DLD1 (cell line): Measurements from ENCODE around the gene EDRF1.

ENCODE experiments used
- in situ Hi-C: cut with HindIII; loops from 2 replicates; pipeline ENCODE4 v1.10.0; 2017; ENCODE audit warnings: low sequenced_read_pairs

EDRF1 gene

DNA sequence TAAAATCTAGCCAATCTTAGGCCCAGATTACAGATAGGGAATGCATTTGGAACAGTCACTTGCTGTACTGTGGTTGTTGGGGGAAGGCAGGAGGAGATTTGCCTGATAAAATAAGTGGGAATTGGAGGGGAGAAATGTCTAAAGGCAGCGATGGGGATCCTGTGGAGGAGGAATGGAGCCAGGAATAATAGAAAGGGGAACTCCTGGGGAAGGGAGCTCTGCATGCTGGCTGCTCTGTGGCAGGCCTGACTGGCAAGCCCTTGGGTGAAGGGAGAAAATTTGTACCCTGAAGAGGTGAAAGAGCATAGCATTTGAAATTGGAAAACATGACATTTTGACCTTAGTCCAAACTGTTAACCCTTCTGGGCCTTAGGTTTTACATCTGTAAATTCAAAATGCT is 42.5 kb downstream of the EDRF1 start:
- in situ Hi-C loops, result no loop called here

DNA sequence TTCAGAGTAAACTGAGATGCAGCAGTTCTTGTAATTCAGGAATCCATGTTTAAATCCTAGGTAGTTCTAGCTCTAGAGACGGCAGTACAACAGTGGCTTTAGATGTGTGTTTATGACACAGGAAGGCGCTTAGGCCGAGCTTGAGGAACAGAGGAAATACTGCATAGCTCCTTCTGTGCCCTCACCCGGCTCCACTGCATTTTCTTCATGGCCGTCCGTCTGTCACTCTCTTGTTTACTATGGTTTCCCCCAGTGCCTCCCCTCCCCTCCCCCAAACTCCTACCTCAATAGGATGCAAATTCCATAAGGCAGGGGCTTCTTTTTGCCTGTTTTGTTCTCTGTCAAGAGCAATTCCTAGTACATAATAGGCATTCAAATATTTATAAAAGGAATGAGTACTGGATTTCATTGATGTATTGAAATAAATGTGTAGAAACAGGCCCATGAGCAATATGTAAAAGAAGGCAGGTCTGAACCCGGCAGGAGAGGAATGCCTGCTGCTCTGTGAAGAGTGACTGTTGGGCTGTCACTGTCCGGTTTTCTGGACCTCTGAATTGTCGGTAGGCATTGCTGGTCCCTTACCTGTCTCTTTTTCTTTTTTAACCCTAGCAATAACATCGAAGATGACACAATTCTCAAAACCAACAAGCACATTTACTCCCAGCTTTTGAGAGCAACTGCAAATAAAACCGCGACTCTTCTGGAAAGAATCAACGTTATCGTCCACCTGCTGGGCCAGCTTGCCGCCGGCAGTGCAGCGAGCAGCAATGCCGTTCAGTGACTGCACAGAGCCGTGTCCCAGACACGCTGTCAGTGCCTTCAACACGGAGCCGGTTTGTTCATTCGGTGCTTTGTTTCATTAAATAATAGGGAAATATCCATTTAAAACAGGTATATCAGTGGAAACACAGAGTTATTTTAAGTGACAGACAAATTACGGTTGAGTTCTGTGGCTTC is 43.5 kb downstream of the EDRF1 start:
- in situ Hi-C loops, result no loop called here

DNA sequence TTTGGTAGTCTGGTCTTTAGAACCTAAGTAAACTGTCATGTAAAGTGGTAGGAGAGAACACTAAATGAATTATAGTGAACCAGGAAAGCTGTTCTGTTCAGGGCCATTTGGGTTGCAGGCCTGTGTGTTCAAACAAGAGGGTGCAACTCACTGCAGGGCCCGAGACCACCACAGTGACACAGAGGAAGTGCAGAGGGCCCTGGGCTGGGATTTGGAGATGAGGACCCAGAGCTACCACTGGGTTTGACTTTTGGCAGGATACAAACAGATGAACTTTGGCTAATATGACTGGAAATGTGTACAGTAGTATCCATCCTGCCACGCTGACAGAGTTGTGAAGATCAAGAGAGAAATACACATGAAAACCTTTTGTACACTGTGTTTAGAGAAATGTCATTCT is 46.3 kb downstream of the EDRF1 start:
- in situ Hi-C loops, result no loop called here

DNA sequence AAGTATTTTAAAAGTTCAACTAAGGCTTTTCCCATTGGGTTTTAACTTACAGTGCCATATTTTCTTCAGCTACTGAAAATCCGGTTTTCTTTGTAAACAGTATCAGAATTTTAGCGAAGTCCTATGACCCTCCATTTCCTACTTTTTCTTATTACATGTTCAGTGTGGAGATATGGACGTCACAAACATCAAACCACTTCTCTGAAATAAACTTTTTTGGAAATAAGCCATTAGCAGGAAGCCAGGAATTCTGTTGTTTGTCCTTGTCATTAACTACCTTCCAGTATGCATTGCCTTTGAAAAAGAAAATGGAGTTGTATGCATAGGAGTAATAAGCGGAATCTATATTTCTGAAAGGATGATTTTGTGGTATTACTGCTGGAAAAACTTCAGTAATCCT is 47.0 kb downstream of the EDRF1 start:
- in situ Hi-C loops, result no loop called here

DNA sequence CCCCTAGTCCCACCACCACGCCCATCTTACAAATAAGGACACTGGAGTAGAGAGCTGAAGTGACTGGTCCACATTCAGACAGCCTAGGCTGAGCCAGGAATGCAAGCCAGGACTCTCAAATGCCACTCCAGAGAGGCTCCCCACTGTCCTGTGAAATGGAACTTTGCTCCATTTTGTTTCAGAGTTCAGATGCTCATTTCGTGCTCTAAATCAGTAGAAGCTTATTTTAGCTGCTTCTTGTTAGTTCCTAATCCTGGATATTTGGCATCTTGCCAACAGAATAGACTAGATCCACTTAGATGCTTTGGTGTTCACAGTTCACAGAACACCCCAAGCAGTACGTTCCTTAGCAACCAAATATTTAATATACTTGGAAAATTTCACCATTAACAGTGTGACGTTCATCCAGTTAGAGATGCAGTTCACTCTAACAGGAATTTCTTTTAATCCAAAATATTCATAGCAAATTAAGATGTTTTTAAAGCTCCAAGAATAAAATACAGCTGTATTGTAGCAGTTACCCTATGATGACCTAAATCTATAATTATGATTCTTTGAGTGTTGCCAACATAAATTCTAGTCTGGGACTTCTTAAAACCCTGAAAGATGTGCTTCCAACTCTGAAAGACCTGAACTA is 48.8 kb downstream of the EDRF1 start:
- in situ Hi-C loops, result no loop called here

DNA sequence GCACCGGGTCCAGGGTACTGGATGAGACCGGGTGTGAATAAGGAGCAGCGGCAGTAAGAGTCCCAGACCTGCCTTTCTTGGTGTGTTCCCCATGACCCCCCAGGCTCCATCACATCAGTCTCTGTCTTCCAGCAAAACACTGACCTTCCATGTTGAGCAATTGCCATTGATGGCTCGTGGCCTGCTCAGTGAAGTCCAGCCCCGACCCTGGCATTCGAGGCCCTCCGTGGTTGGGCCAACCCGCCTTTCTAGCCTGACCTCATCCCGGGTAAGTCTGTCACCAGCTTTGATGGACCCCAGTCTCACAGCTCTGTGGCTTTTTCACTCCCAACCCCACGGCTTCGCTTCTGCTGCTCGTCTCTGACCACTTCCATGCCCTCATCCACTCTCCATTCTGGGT is 49.7 kb downstream of the EDRF1 start:
- in situ Hi-C loops, result no loop called here

DNA sequence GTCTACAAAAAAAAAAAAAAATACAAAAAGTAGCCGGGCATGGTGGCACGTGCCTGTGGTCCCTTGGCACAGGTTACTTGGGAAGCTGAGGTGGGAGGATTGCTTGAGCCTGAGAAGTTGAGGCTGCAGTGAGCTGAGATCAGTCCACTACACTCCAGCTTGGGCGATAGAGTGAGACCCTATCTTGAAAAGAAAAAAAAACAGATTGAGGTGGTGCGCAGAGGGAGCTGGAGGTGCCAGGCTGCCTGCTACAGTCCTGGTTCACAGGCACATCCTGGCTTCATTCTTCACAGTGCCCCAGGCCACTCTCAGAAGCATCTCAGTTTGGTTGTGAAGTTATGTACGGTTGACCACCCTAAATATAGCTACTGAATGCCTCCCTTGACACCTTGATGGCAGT is 51.3 kb downstream of the EDRF1 start:
- in situ Hi-C loops, result no loop called here

DNA sequence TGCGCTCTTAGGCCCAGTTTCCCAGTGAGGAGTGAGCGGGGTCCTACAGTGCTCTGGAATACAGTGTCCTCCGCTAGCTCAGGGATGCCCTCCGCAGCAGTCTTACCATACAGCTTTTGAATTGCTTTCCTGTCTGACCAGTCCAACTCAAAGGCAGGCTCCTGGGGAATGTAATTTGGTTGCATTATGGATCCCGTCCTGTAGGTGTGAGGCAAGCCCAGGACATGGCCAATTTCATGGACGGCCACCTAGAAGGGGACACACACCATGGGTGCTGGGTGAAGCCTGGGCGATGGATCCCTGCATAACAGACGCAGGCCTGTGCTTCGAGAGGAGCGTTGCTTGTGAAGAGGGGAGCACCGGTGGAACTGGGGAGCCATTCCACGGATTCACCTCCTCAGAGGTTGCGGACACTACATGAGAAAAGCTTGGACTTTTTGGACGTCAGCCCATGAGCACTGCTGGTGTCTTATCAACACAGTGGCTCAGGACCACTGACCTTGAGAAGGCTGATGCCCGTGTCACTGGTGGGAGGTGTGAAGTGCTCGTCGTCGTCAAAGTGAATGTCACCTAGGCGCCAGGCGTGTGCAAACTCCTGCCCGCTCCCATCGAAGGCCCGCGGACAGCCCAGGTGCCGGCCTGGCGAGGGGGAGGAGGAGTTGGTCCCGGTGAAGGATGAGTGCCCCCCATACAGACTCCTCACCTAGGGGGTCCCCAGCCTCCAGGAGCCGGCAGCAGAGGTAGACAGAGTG is 52.8 kb downstream of the EDRF1 start:
- in situ Hi-C loops, result no loop called here

DNA sequence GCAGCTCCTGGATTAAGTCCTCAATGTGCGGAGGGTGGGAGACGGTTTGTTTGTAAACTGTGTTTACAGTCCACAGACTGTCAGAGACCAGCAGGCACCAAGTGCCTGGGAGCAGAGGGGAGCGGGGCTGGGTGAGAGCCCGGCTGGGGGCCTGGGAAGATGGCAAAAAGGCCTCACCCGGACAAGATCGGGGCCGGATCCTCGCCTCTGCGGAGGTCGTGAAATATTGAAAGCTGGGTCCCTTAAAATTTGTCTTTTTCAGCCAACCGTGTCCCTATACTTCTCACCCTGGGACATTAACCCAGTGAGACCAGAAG is 53.3 kb downstream of the EDRF1 start:
- in situ Hi-C loops, result no loop called here

DNA sequence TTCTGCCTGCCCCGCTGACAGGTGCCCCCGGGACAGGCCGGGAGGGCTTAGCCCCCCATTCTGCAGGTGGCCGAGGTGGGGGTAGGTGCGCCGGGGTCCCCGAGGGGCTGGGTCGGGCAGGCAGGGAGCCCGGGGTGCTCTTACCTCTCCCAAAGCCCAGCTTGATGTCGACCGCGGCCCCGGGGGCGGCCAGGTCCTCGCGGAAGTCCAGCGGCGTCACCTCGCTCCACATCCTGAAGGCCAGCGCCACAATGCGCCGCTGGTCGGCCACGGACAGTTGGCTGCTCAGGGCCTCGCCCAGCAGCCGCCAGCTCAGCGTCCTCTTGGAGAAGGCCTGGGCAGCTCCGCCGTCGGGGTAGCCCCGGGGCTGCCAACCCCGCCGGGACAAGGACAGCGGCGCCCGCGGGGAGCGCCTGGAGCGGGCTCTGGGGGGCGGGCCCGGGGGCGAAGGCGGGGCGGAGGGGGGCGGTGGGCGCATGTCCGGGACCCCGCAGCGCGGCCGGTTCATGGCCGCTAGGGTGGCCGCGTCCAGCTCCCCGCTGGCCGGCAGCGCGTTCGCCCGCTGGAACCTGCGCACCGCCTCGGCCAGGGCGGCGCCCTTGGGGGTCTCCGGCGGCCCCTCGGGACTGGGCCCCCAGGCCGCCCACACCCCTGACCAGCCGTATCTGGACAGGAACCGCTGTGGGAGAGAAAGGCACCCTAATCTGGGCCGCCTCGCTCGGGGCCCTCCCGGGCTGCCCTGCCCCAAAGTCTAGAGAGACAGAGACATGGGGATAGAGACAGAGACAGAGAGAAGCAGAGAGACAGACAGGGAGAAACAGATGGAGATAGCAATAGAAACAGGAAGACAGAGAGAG is 54.4 kb downstream of the EDRF1 start:
- in situ Hi-C loops, result no loop called here

DNA sequence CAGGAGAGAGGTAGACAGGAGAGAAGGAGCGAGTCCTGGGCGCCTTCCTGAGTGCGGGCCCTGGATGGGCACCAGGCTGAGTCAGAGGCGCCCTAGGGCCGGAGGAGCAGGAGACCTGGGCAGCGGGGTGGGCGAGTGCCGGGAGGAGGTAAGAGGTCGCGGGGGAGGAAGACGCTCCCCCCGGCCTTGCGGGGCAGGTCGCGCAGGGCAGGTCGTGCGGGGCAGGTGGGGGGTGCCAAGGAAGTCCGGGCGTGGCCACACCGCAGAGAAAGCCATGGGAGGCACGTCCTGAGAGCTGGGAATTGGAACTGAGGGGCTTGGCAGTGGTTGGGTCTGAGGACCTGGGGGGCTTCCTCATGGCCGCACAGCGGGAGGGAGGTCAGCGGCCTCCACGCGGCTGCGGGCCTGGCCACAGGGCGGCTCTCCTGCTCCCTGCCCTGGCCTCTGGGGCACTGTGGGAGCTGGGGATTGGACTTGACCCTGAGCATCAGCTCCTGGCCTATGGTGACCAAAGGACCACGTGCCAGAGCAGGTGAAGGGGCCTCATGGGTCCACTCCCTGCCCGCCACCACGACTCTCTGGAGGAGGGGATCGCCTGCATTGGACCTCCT is 55.2 kb downstream of the EDRF1 start:
- in situ Hi-C loops, result no loop called here

DNA sequence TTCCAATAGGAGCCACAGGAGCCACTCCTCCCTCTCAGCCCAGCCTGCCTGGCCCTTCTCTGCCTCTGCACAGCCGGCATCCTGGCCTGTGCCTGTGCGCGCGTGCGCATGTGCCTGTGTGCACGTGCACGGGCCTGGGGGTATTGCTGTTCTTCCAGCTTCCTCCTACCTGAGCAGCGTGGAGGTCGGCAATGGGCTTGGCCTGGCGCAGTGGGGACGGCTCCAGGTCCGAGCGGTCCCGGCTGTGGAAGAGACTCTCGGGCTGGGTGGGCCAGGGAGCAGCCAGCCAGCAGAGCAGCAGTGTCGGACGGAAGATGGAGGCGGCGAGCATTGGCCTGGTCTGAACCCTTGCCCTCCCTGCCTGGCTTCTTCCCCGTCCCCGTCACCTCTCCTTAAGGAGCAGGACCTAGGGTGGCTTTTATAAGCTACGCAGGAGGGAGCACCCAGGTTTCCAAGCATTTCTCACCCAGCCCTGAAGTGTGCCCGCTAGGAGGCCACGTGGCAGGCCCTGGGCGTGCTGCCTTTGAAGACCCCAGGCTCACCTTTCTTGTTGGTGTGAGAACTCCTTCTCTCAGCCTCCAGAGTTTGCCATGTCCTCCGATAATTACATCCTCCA is 56.1 kb downstream of the EDRF1 start, which contains the start of gene MMP21:
Gene MMP21, minus strand, starts transcription at position 331 of the 616 bp plus-strand sequence. Its CDS starts 0 bp downstream, at position 331.
- in situ Hi-C loops, result no loop called here

DNA sequence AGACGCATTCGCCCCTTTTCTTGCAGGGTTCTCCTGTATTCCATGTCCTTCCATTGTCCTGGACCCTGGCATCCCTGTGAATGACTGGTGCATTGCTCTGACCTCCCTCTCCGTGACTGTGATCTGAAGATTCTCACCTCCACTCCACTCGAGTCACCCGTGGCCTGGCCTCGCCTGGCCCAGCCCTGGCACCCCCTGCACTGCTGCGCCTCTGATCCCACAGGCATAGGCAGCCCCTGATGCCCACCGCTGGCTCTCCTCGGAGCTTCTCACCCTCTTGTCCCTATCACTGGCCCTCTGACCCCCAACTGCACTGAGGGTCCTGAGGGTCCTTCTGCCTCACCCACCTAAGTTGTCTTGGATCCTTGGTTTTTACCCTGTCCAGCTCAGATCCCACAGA is 58.3 kb downstream of the EDRF1 start:
- in situ Hi-C loops, result no loop called here

DNA sequence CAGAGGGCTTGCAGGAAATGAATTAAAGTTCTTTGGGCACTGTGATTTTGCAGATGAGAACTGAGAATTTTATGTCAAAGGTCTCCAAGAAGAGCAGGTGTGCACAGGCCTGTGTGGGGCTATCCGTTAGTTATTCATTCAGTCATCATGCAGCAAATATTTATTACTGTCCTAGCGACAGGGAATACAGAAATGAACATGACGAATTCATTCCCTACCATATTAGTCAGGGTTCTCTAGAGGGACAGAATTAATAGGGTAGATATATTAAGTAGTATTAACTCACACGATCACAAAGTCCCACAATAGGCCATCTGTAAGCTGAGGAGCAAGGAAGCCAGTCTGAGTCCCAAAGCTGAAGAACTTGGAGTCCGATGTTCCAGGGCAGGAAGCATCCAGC is 59.0 kb downstream of the EDRF1 start:
- in situ Hi-C loops, result no loop called here

DNA sequence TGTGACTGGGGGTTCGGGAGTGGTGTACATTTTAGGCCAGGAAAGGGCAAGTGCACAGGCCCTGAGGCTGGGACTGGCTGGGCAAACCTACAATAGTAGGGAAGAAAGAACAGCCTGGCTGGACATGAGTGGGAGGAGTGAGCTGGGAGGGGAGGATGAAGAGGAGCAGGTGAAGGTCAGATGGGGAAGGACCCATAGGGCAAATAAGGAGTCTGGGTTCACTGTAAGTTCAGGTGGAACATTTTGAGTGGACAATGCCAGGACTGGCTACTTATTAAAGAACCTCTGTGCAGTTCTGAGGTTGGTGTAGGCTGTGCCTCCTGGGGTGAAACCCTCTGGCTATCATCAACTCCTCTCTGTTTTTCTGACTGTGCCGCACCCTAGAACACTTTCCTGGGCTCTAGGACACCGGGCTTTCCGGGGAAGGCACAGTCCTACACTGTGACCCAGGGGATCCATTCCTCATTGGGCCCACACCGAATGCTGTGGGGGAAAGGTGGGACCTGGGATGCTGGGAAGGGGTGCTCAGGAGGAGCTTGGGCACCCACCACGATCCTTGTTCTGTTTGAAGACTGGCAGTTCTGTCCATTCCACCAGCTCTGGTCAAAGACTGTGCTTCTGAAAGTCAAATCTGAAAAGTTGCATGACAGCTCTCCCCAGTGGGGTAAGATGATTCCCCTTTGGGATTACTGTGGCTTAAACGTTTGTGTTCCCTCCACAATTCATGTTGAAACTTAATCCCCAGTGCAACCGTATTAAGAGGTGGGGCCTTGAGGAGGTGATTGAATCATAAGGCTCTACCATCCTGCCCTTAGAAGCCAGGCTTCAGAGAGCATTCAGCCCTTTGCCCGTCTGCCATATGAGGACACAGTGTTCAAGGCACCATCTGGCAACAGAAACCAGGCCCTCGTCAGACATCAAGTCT is 60.2 kb downstream of the EDRF1 start:
- in situ Hi-C loops, result no loop called here

DNA sequence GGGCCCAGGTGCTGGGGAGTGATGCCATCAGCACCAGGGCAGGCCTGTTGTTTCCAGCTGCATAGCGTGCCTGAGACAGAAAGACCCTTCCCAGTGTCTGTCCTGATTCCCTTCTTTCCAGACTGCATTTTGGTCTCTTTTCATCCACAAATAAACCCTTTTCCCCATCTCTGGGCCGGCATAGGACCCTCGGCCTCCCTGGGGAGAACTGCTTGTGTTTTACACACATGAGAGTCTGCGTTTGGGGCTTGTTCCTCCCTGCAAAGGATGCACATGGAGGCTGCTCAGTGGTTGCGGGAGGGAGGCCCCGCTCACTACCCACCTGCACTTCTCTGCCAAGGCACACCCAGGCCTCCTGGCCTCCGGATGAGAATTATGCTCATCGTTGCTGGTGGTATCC is 61.9 kb downstream of the EDRF1 start:
- in situ Hi-C loops, result no loop called here

DNA sequence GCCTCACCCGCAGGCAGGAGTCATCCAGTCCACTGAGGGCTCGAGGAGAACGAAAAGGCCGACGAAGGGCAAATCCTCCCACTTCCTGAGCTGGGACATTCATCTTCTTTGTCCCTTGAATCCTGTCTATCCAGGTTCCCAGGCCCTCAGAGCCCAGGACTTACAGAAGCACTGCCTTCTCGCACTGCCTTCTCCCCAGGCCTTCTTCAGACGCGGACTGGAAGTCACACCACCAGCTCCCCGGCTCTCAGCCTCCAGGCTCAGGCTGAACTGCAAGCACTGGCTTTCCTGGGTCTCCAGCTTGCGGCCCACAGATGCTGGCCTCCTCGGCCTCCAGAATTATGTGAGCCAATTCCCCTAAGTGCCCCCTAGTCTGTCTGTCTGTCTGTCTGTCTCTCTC is 62.5 kb downstream of the EDRF1 start:
- in situ Hi-C loops, result no loop called here

DNA sequence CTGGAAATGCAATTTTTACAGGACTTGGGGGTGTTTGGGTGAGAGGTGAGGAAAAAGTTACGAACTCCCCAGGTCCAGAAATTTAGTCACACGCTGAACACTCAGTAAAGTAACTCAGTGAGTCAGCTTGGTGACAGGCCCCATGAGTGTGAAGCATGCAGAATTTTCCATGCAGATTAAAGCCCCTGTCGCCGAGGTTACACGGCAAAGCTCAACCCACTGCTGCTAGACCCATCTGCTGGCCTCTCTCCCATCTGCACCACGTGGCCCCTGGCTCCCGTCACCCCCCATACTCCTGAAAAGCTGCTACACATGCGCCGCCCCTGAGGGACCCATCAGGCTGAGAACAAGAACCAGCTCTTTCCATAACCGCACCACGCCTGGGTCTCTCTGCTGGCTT is 63.1 kb downstream of the EDRF1 start:
- in situ Hi-C loops, result no loop called here

DNA sequence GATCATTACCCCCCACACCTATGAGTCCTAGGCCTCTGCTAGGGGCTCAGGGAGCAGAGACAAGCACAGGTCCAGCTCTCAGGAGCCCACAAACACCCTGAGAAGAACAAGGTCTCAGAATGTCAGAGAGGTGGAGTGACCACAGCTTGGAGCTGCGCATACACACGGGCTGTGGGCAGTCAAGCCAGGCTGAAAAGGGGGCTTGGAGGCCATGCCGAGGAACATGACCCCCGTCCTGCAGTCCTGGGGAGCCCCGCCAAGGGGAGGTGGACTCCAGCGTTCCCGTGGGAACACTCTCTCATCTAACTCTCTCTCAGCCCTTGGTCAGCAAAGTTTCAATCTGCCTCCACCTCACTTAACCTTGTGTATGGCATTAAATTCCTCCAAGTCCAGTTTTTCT is 63.9 kb downstream of the EDRF1 start:
- in situ Hi-C loops, result no loop called here
